GM12864 (cell line): ENCODE results near the gene UVRAG.

Experiments
- DNase-seq: peaks from one replicate; pipeline ENCODE4 v3.0.0-alpha.2; 2011; ENCODE audit warnings: low read depth
- H3K4me3 ChIP-seq: 2 replicates; pipeline ENCODE4 v1.5.1; 2011; ENCODE audit warnings: mild to moderate bottlenecking, low read depth, low read length, control low read depth
- TF ChIP-seq, protein P1 (sequence below): IDR thresholded peaks from 2 replicates; pipeline ENCODE4 v1.5.1; 2011; ENCODE audit warnings: low read depth, mild to moderate bottlenecking, moderate library complexity, low read length, control low read depth, inconsistent platforms; ENCODE audit errors: missing control alignments

Gene UVRAG

DNA sequence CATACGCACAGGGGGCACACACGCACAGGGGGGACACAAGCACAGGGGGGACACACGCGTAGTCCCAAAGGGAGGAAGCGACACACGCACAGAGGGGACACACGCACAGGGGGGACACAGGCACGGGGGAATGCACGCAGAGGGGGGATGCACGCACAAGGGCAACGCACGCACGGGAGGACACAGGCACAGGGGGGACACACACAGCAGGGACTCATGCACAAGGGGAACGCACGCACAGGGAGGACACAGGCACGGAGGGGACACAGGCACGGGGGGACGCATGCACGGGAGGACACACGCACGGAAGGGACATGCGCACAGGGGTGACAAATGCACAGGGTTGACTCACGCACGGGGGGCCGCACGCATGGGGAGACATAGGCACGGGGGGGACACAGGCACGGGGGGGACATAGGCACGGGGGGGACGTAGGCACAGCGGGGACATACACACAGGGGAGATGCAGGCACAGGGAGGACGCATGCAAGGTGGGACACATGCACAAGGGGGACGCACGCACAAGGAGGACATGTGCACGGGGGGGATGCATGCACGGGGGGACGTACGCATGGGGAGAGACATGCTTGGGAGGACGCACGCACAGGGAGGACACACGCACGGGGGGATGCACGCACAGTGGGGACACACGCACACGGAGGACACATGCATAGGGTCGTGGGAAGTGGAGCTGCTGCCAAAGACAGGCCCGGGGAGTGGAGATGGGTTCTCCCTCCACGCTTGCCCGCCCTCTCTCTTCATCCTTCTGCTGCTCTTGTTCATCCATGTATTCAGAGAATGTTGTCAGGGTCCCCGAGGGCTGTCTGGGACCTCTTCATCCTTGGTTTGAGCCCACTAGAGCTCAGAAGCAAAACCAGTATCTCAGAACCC, 350.1 kb downstream of the UVRAG start:
- no peak overlapping the region for H3K4me3 ChIP-seq
- no peak for DNase-seq
- TF ChIP-seq, protein P1, sequence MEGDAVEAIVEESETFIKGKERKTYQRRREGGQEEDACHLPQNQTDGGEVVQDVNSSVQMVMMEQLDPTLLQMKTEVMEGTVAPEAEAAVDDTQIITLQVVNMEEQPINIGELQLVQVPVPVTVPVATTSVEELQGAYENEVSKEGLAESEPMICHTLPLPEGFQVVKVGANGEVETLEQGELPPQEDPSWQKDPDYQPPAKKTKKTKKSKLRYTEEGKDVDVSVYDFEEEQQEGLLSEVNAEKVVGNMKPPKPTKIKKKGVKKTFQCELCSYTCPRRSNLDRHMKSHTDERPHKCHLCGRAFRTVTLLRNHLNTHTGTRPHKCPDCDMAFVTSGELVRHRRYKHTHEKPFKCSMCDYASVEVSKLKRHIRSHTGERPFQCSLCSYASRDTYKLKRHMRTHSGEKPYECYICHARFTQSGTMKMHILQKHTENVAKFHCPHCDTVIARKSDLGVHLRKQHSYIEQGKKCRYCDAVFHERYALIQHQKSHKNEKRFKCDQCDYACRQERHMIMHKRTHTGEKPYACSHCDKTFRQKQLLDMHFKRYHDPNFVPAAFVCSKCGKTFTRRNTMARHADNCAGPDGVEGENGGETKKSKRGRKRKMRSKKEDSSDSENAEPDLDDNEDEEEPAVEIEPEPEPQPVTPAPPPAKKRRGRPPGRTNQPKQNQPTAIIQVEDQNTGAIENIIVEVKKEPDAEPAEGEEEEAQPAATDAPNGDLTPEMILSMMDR: no peak

DNA sequence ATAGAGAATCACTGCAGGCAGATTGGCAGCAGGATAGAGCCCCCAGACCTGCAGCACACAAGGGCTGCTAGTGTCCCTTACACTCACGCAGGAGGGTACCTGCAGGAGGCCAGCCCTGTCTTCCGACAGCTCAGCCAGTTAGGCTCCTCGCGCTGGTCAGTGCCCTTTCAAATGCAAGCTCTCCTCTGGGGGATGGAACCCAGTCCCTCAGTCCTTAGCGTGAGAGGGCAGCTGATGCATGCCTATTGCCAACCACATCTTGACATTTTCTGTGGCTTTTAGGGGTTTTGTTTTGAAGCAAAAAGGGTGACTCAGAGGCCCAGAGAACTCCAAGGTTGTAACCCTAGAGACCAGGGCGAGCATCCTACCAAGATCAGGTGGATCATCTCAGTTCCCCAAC, 351.3 kb downstream of the UVRAG start:
- no peak for DNase-seq
- TF ChIP-seq, protein P1: no peak

DNA sequence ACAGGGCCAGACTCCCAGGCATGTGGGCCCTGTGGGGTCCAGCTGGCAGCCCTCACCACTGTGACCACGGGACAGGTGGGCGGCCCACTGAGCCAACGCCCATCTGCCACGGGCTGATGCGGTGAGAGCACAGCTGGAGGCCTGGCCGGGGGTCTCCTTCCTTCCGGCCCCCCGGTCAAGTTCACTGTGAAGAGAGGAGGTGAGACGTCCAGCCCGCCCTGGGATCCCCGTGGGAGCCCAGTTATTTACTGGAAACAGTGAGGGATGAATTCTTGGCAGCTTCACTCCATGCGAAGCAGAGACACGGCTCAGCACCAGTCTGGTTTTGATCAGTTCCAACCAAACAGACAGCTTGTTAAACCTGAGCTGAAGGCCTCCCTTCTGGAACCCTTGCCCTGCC, 352.6 kb downstream of the UVRAG start:
- H3K4me3 ChIP-seq: no peak overlapping the region
- no peak for DNase-seq
- TF ChIP-seq, protein P1: no peak

More for the DNA sequence above, 351.3 kb downstream of the UVRAG start:
- H3K4me3 ChIP-seq: no peak overlapping the region

DNA sequence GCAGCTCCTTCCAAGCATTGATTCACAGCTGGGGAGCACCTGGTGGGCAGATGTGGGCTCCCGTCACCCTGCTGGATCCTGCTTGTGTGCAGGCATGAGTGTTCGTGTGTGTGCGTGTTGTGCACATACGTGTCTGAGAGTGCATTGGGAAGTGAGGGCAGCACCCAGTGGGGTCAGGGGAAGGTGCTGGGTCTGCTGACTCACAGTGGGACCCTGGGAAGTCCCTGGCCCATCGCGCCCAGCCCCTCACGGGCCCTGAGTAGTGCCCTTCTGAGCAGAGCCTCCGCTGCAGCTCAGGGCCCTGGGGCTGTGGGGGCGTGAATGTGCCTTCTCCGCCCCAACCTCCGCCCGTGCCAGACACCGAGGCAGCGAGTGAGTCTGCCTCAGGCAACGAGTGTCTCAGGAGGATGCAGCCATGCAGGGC, 354.5 kb downstream of the UVRAG start:
- TF ChIP-seq, protein P1: no peak
- DNase-seq: no peak
- no peak overlapping the region for H3K4me3 ChIP-seq

DNA sequence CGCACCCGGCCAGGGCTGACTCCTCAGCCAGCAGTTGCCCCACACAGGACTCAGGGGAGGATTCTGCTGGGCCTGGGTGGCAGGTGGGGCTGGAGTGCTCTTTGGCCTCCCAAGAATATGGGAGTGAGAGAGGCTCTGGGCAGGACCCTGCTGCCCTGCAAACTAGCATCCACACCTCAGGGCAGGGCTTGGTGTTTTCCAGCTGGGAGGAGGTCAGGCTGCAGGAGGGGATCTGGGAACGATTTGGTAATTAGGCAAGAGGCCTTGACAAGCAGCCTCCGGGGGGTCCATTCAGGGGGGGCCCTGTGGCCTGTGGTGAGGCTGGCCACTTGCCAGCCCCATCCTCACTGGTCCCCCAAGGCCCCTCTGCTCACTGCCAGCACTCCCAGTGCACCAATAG, 355.5 kb downstream of the UVRAG start:
- TF ChIP-seq, protein P1: no peak
- DNase-seq: no peak
- no peak overlapping the region for H3K4me3 ChIP-seq

DNA sequence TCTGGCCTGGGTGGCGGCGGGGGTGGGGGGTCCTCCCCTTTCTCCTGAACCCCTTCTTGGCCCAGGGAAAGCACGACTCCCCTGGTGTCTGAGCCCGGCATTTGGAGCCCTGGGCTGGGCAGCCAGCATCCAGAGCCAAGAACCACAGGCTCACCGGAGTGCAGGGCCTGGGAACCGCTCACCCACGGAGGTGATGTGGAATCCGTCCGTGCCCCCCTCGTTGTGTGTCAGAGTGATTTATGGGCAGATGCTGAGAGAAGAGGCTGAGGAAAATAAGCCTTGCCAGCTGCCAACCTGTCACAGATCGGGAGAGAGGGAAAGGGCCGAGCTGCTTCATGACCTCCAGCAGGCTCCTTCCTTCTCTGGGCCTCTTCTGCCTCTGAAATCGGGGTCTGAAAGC, 357.6 kb downstream of the UVRAG start:
- TF ChIP-seq, protein P1: no peak
- no peak for DNase-seq
- H3K4me3 ChIP-seq: no peak overlapping the region

DNA sequence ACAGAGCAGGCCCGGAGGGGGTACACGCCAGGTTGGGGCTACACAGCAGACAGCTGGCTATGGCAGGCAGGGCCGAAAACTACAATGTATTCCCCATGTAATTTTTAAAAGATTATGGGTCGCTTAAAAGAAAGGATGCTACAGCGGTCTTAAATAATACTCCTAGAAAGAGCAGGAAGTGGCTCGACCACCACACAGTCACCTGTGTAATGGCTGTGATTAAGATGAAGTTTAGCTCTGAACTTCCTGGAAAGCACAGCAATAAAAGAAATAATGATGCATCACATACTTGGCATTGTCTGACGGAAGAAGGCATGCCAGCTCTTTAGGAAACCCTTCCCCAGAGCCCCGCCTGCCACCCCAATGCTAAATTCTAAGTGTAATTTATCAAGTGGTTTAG, 358.7 kb downstream of the UVRAG start:
- no peak for DNase-seq
- TF ChIP-seq, protein P1: no peak
- H3K4me3 ChIP-seq: no peak overlapping the region
